Sigmoid colon (tissue), 3 donors: ENCODE data around the gene RRP9.
"Not testable (repeated sequence)": the region's sequence is repeated elsewhere in the genome, so short reads cannot be mapped to it uniquely, and the experiment has no call there.

Experiments
- CTCF ChIP-seq, 4 experiments: fragments of 450-650 bp in 3 of 4; fragments of 200-600 bp in 1 of 4; IDR thresholded peaks; one replicate each; pipeline ENCODE4 v1.5.1; 2016 to 2019; ENCODE audit warnings: antibody characterized with exemption in 4 of 4, mild to moderate bottlenecking in 3 of 4, moderate library complexity in 2 of 4
- POLR2A ChIP-seq, 2 donors: fragments of 450-650 bp; IDR thresholded peaks; one replicate each; pipeline ENCODE4 v1.6.1; 2016; ENCODE audit warnings: antibody characterized with exemption in 2 of 2, mild to moderate bottlenecking in 2 of 2, moderate library complexity in 2 of 2

DNA sequence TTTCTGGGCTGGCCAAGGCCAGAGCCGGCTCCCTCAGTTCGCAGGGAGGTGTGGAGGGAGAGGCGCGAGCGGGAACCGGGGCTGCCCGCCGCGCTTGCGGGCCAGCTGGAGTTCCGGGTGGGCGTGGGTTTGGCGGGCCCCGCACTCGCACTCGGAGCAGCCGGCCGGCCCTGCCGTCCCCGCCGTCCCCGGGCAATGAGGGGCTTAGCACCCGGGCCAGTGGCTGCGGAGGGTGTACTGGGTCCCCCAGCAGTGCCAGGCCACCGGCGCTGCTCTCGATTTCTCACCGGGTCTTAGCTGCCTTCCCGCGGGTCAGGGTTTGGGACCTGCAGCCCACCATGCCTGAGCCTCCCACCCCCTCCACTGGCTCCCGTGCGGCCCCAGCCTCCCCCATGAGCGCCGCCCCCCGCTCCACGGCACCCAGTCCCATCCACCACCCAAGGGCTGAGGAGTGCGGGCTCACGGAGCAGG lies 48.8 kb upstream of the RRP9 start:
- TF ChIP-seq CTCF, POLR2A (IDR thresholded peaks at IDR 0.05): not testable (repeated sequence)
